GM18505 (cell line): ENCODE data around the gene JMY.

Source experiments
- ATAC-seq: cut with Tn5 transposase; IDR thresholded peaks from one replicate; pipeline ENCODE4 v1.9.1; 2021; ENCODE audit not compliant: unreplicated experiment
- POLR2A ChIP-seq: IDR thresholded peaks from 4 replicates; pipeline ENCODE4 v1.6.1; 2011; ENCODE audit warnings: borderline replicate concordance; ENCODE audit not compliant: insufficient read depth, insufficient read length; ENCODE audit errors: extremely low read depth

The JMY gene

GRCh38 chr5:79287907-79288306 is 52.0 kb downstream of the JMY start:
- ATAC-seq, result no peak
- no peak for TF ChIP-seq POLR2A

GRCh38 chr5:79295029-79295428 is 59.1 kb downstream of the JMY start:
- no peak for ATAC-seq
- no peak for TF ChIP-seq POLR2A

- no peak for ATAC-seq
These were observed 61.7 kb downstream of the JMY start for GRCh38 chr5:79297661-79298060.

GRCh38 chr5:79301046-79301712 is 65.2 kb downstream of the JMY start:
- no peak for ATAC-seq
- TF ChIP-seq POLR2A, result no peak

More at GRCh38 chr5:79297661-79298060, 61.7 kb downstream of the JMY start:
- TF ChIP-seq POLR2A, result no peak

GRCh38 chr5:79302454-79302853 is 66.5 kb downstream of the JMY start:
- no peak for ATAC-seq
- no peak for TF ChIP-seq POLR2A

GRCh38 chr5:79305706-79306105 is 69.8 kb downstream of the JMY start:
- no peak for ATAC-seq
- no peak for TF ChIP-seq POLR2A

GRCh38 chr5:79318935-79319614 is 83.1 kb downstream of the JMY start:
- ATAC-seq, result no peak
- no peak for TF ChIP-seq POLR2A

GRCh38 chr5:79329453-79329852 is 93.5 kb downstream of the JMY start:
- ATAC-seq, result no peak
- TF ChIP-seq POLR2A, result no peak

GRCh38 chr5:79330071-79330470 is 94.1 kb downstream of the JMY start:
- ATAC-seq, result no peak
- no peak for TF ChIP-seq POLR2A

GRCh38 chr5:79333852-79334557 is 98.1 kb downstream of the JMY start:
- TF ChIP-seq POLR2A, result no peak
- ATAC-seq, result no peak

GRCh38 chr5:79346420-79346824 is 110.5 kb downstream of the JMY start:
- no peak for ATAC-seq
- TF ChIP-seq POLR2A, result no peak

- no peak for TF ChIP-seq POLR2A
- ATAC-seq, result no peak
These were observed 113.1 kb downstream of the JMY start for GRCh38 chr5:79349047-79349446.

- TF ChIP-seq POLR2A, result no peak
- ATAC-seq, result no peak
These were observed 114.0 kb downstream of the JMY start for GRCh38 chr5:79349881-79350280.

- TF ChIP-seq POLR2A, result no peak
- ATAC-seq, result no peak
These were observed 121.5 kb downstream of the JMY start for GRCh38 chr5:79357398-79357797.
